ENCODE measurements around the gene MBNL1. TPM values are rescaled to one million over a fixed set of nuclear protein-coding genes. Genes with fewer than 3 reads are reported as not detected.

MBNL1 gene
- total RNA-seq, 1 experiment from 2014 or later: 117 TPM

- peak; percentile 31 for DNase-seq (ENCODE audit: low spot score)
- TF ChIP-seq CTCF (conservative IDR thresholded peaks at IDR 0.05; ENCODE audit: low read depth, low read length) (no peak), EZH2 (IDR thresholded peaks at IDR 0.05; ENCODE audit: borderline replicate concordance, low read depth, low read length, poor library complexity, severe bottlenecking) (no peak)
- BruUV-seq (replicated peaks): no TSS peak
- intact Hi-C loops (cut with micrococcal nuclease; ENCODE audit: unreplicated experiment): no loop called here
- Histone ChIP-seq H3K9me3 (ENCODE audit: low read depth, low read length, poor library complexity, severe bottlenecking) (peaks cover 6% of the 10 kb centered on the region), H3K36me3 (ENCODE audit: insufficient read depth, low read length, poor library complexity, severe bottlenecking) (no peaks in the 10 kb centered on the region), H3K4me1 (ENCODE audit: insufficient read depth, low read length, poor library complexity, severe bottlenecking) (peaks cover 57% of the 10 kb centered on the region), H3K27me3 (replicated peaks; ENCODE audit: insufficient read depth, low read depth, low read length, poor library complexity) (no peaks in the 10 kb centered on the region), H3K4me3 (ENCODE audit: low read depth, low read length, poor library complexity, severe bottlenecking) (peak overlapping the region; percentile 0), H3K27ac (ENCODE audit: low read depth, low read length, poor library complexity, severe bottlenecking) (peak overlapping the region; percentile 7)
- CTCF ChIA-PET: no interaction called here
- POLR2A ChIA-PET (ENCODE audit: low non-redundant PET): no interaction called here
Observed at GRCh38 chr3:152323834-152324233, 55.1 kb downstream of the MBNL1 start.

- no peaks in the 10 kb centered on the region for H3K36me3 ChIP-seq (ENCODE audit: insufficient read depth, low read length, poor library complexity, severe bottlenecking)
- BruUV-seq (replicated peaks): no TSS peak
- no peak overlapping the region for H3K27ac ChIP-seq (ENCODE audit: low read depth, low read length, poor library complexity, severe bottlenecking)
- CTCF ChIA-PET: no interaction called here
- POLR2A ChIA-PET (ENCODE audit: low non-redundant PET): no interaction called here
- H3K9me3 ChIP-seq (ENCODE audit: low read depth, low read length, poor library complexity, severe bottlenecking): peaks cover 6% of the 10 kb centered on the region
- no peaks in the 10 kb centered on the region for H3K27me3 ChIP-seq (replicated peaks; ENCODE audit: insufficient read depth, low read depth, low read length, poor library complexity)
- intact Hi-C loops (cut with micrococcal nuclease; ENCODE audit: unreplicated experiment): no loop called here
- TF ChIP-seq CTCF (conservative IDR thresholded peaks at IDR 0.05; ENCODE audit: low read depth, low read length) (no peak), EZH2 (IDR thresholded peaks at IDR 0.05; ENCODE audit: borderline replicate concordance, low read depth, low read length, poor library complexity, severe bottlenecking) (no peak)
- H3K4me3 ChIP-seq (ENCODE audit: low read depth, low read length, poor library complexity, severe bottlenecking): no peak overlapping the region
- DNase-seq (ENCODE audit: low spot score): no peak
- peaks cover 50% of the 10 kb centered on the region for H3K4me1 ChIP-seq (ENCODE audit: insufficient read depth, low read length, poor library complexity, severe bottlenecking)
Observed at GRCh38 chr3:152325136-152325535, 56.4 kb downstream of the MBNL1 start.

- H3K36me3 ChIP-seq (ENCODE audit: insufficient read depth, low read length, poor library complexity, severe bottlenecking): no peaks in the 10 kb centered on the region
- no TSS peak for BruUV-seq (replicated peaks)
- peaks cover 6% of the 10 kb centered on the region for H3K9me3 ChIP-seq (ENCODE audit: low read depth, low read length, poor library complexity, severe bottlenecking)
- no peak overlapping the region for H3K27ac ChIP-seq (ENCODE audit: low read depth, low read length, poor library complexity, severe bottlenecking)
- no peaks in the 10 kb centered on the region for H3K27me3 ChIP-seq (replicated peaks; ENCODE audit: insufficient read depth, low read depth, low read length, poor library complexity)
- intact Hi-C loops (cut with micrococcal nuclease; ENCODE audit: unreplicated experiment): no loop called here
- POLR2A ChIA-PET (ENCODE audit: low non-redundant PET): no interaction called here
- TF ChIP-seq EZH2 (IDR thresholded peaks at IDR 0.05; ENCODE audit: borderline replicate concordance, low read depth, low read length, poor library complexity, severe bottlenecking) (no peak), CTCF (conservative IDR thresholded peaks at IDR 0.05; ENCODE audit: low read depth, low read length) (no peak)
- no peak overlapping the region for H3K4me3 ChIP-seq (ENCODE audit: low read depth, low read length, poor library complexity, severe bottlenecking)
- DNase-seq (ENCODE audit: low spot score): no peak
- CTCF ChIA-PET: no interaction called here
- H3K4me1 ChIP-seq (ENCODE audit: insufficient read depth, low read length, poor library complexity, severe bottlenecking): peaks cover 42% of the 10 kb centered on the region
Observed at GRCh38 chr3:152327203-152327602, 58.5 kb downstream of the MBNL1 start.
